Measurements from ENCODE around the gene PI3. TPM values are rescaled to one million over a fixed set of nuclear protein-coding genes. Genes with fewer than 3 reads are reported as not detected.
A peak's percentile ranks its signal among the peaks of the same experiment; 100 is the strongest.

The PI3 gene, protein sequence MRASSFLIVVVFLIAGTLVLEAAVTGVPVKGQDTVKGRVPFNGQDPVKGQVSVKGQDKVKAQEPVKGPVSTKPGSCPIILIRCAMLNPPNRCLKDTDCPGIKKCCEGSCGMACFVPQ
- polyA plus RNA-seq (2013, experiment 1 of 2): not detected
- polyA plus RNA-seq (2013, experiment 2 of 2): not detected

DNA sequence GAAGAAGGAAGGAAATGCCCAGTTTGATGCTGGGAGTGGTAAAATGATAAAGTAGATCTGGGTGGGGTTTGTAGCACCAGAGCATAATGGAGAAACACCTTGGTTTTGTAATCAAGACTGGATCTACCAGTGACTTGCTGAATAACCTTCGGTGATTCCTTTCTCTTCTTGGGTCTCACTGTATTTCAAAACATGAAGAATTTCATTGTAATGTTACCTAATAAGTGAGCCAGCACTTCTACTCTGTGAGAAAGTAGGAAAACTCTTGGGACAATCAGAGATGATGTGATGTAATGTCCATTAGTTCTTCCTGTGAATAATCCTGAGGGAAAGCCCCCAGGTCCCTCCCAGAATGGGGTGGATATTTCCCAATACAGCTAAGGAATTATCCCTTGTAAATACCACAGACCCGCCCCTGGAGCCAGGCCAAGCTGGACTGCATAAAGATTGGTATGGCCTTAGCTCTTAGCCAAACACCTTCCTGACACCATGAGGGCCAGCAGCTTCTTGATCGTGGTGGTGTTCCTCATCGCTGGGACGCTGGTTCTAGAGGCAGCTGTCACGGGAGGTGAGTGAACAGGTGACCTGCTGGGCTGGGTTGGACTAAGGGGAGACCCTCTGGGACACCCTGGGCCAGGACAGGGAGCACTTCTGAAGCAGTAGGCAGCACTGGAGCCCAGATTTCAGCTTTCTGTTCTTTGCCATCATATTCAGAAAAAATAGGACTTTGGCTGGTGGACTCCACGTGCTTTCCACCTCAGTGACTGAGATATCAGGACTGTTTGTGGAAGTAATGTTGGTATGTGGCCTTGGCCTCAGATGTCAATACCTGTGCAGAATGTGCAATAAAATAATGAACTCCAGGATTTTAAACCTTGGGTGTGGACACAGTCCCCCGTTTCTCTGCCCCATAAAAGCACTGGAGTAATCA, at the start of gene PI3:
PI3 (plus strand) TSS at position 469 of the 931 bp plus-strand sequence; CDS start at position 490, 21 bp downstream.
- Histone ChIP-seq H3K14ac (ENCODE audit: low read length in 2 of 2) (no peak within 1 kb of the TSS), H2BK5ac (ENCODE audit: low read depth, low read length, poor library complexity, severe bottlenecking) (no peak within 1 kb of the TSS), H3K9ac (ENCODE audit: low read length) (no peak within 1 kb of the TSS), H2AFZ (ENCODE audit: low read depth, low read length) (no peak within 1 kb of the TSS), H3K27me3 (ENCODE audit: control insufficient read depth in 1 of 2, insufficient read depth in 1 of 2, low read length in 2 of 2) (peaks cover 0 to 8% of the 10 kb centered on the region in 2 experiments), H3K79me1 (replicated peaks; ENCODE audit: low read length, poor library complexity, severe bottlenecking) (no peaks in the 10 kb centered on the region), H3K36me3 (ENCODE audit: control insufficient read depth in 1 of 2, insufficient read depth in 2 of 2, low read depth in 1 of 2, low read length in 2 of 2) (no peaks in the 10 kb centered on the region), H2AK5ac (ENCODE audit: low read length, severe bottlenecking) (no peak within 1 kb of the TSS), H3K4me2 (ENCODE audit: low read length, poor library complexity, severe bottlenecking) (no peak within 1 kb of the TSS), H3K27ac (ENCODE audit: low read length, poor library complexity, severe bottlenecking) (no peak within 1 kb of the TSS), H3K4ac (ENCODE audit: low read depth in 1 of 2, low read length in 2 of 2) (no peak within 1 kb of the TSS), H2BK120ac (ENCODE audit: low read depth, low read length) (no peak within 1 kb of the TSS), H3K4me1 (ENCODE audit: control insufficient read depth, insufficient read depth, low read depth, low read length) (no peaks in the 10 kb centered on the region), H3K9me3 (ENCODE audit: control insufficient read depth, low read length) (peaks cover 5% of the 10 kb centered on the region), H3K4me3 (ENCODE audit: insufficient read depth in 1 of 2, low read depth in 1 of 2, low read length in 2 of 2) (no peak within 1 kb of the TSS), H3K23ac (ENCODE audit: low read length in 2 of 2) (no peak within 1 kb of the TSS), H2BK12ac (ENCODE audit: low read length in 2 of 2) (no peak within 1 kb of the TSS), H2BK15ac (ENCODE audit: low read depth, poor library complexity, severe bottlenecking) (no peak within 1 kb of the TSS), H4K91ac (ENCODE audit: low read length) (no peak within 1 kb of the TSS), H4K8ac (ENCODE audit: low read length) (no peak within 1 kb of the TSS), H3K18ac (ENCODE audit: low read depth in 1 of 2, low read length in 2 of 2) (no peak within 1 kb of the TSS)
- 60% methylated on average over 7 of the region's 8 CpGs for WGBS
- peak; percentile 1 for DNase-seq

DNA sequence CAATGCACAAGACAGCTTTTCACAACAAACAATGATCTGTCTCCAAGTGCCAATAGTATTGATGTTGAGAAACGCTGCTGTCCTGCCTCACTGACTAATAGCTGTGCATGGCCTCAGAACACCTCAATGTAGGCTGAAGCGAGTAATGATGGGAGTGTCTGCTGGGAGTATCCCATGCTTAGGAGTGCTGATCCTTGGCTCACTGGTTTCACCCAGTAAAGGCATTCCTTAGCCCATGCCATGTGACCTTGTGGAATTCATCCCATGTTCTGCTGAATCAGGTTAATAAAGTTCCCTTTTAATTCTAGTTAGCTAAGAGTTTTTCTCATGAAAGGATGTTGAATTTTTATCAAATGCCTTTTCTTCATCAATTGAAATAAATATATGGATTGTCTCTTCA, 46.6 kb upstream of the PI3 start:
- Histone ChIP-seq H3K4me2 (ENCODE audit: low read length, poor library complexity, severe bottlenecking) (no peak overlapping the region), H2AK5ac (ENCODE audit: low read length, severe bottlenecking) (no peak overlapping the region), H3K4me3 (ENCODE audit: insufficient read depth in 1 of 2, low read depth in 1 of 2, low read length in 2 of 2) (no peak overlapping the region), H3K4me1 (ENCODE audit: control insufficient read depth, insufficient read depth, low read depth, low read length) (no peaks in the 10 kb centered on the region), H2BK12ac (ENCODE audit: low read length in 2 of 2) (no peak overlapping the region), H3K9me3 (ENCODE audit: control insufficient read depth, low read length) (no peaks in the 10 kb centered on the region), H3K23ac (ENCODE audit: low read length in 2 of 2) (no peak overlapping the region), H3K18ac (ENCODE audit: low read depth in 1 of 2, low read length in 2 of 2) (no peak overlapping the region), H2BK5ac (ENCODE audit: low read depth, low read length, poor library complexity, severe bottlenecking) (no peak overlapping the region), H3K9ac (ENCODE audit: low read length) (no peak overlapping the region), H3K27ac (ENCODE audit: low read length, poor library complexity, severe bottlenecking) (no peak overlapping the region), H4K8ac (ENCODE audit: low read length) (no peak overlapping the region), H3K14ac (ENCODE audit: low read length in 2 of 2) (no peak overlapping the region), H2BK120ac (ENCODE audit: low read depth, low read length) (no peak overlapping the region), H2AFZ (ENCODE audit: low read depth, low read length) (no peak overlapping the region), H3K27me3 (ENCODE audit: control insufficient read depth in 1 of 2, insufficient read depth in 1 of 2, low read length in 2 of 2) (peaks cover 25 to 47% of the 10 kb centered on the region in 2 experiments), H2BK15ac (ENCODE audit: low read depth, poor library complexity, severe bottlenecking) (no peak overlapping the region), H3K4ac (ENCODE audit: low read depth in 1 of 2, low read length in 2 of 2) (no peak overlapping the region), H3K36me3 (ENCODE audit: control insufficient read depth in 1 of 2, insufficient read depth in 2 of 2, low read depth in 1 of 2, low read length in 2 of 2) (no peaks in the 10 kb centered on the region), H4K91ac (ENCODE audit: low read length) (no peak overlapping the region), H3K79me1 (replicated peaks; ENCODE audit: low read length, poor library complexity, severe bottlenecking) (no peaks in the 10 kb centered on the region)
- WGBS: 87% methylated on average over 2 of the region's 2 CpGs
- no peak for DNase-seq

DNA sequence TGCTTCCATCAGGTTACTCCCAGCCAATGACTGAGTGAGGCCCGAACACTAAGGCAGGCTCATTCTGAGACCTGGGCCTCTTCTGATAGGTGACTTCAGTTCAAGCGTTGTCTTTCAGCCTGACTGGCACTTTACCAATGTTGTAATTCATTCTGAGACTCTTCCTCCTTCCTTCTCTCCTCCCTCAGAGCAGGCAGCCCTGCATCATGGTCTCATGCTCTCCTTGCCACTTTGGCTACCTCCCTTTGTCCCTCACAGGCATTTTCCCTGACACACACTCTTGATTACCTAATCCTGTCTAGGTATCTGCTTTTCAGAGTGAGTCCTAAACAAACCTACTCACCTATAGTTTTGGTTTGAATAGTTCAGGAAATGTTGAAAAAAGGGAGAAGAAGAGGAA, 37.8 kb upstream of the PI3 start:
- peaks cover 6 to 19% of the 10 kb centered on the region in 2 experiments for H3K27me3 ChIP-seq (ENCODE audit: control insufficient read depth in 1 of 2, insufficient read depth in 1 of 2, low read length in 2 of 2)
- WGBS: 71% methylated on average over 2 of the region's 2 CpGs
- H3K9ac ChIP-seq (ENCODE audit: low read length): no peak overlapping the region
- no peak overlapping the region for H2BK5ac ChIP-seq (ENCODE audit: low read depth, low read length, poor library complexity, severe bottlenecking)
- H2BK15ac ChIP-seq (ENCODE audit: low read depth, poor library complexity, severe bottlenecking): no peak overlapping the region
- no peak overlapping the region for H3K4me3 ChIP-seq (ENCODE audit: insufficient read depth in 1 of 2, low read depth in 1 of 2, low read length in 2 of 2)
- H3K36me3 ChIP-seq (ENCODE audit: control insufficient read depth in 1 of 2, insufficient read depth in 2 of 2, low read depth in 1 of 2, low read length in 2 of 2): no peaks in the 10 kb centered on the region
- no peak overlapping the region for H2BK12ac ChIP-seq (ENCODE audit: low read length in 2 of 2)
- H4K8ac ChIP-seq (ENCODE audit: low read length): no peak overlapping the region
- H2AFZ ChIP-seq (ENCODE audit: low read depth, low read length): no peak overlapping the region
- H2AK5ac ChIP-seq (ENCODE audit: low read length, severe bottlenecking): no peak overlapping the region
- no peaks in the 10 kb centered on the region for H3K79me1 ChIP-seq (replicated peaks; ENCODE audit: low read length, poor library complexity, severe bottlenecking)
- H3K14ac ChIP-seq (ENCODE audit: low read length in 2 of 2): no peak overlapping the region
- DNase-seq: no peak
- H3K23ac ChIP-seq (ENCODE audit: low read length in 2 of 2): no peak overlapping the region
- no peak overlapping the region for H2BK120ac ChIP-seq (ENCODE audit: low read depth, low read length)
- no peak overlapping the region for H3K4ac ChIP-seq (ENCODE audit: low read depth in 1 of 2, low read length in 2 of 2)
- H3K27ac ChIP-seq (ENCODE audit: low read length, poor library complexity, severe bottlenecking): no peak overlapping the region
- H4K91ac ChIP-seq (ENCODE audit: low read length): no peak overlapping the region
- no peak overlapping the region for H3K18ac ChIP-seq (ENCODE audit: low read depth in 1 of 2, low read length in 2 of 2)
- no peaks in the 10 kb centered on the region for H3K9me3 ChIP-seq (ENCODE audit: control insufficient read depth, low read length)
- H3K4me2 ChIP-seq (ENCODE audit: low read length, poor library complexity, severe bottlenecking): no peak overlapping the region
- H3K4me1 ChIP-seq (ENCODE audit: control insufficient read depth, insufficient read depth, low read depth, low read length): no peaks in the 10 kb centered on the region

DNA sequence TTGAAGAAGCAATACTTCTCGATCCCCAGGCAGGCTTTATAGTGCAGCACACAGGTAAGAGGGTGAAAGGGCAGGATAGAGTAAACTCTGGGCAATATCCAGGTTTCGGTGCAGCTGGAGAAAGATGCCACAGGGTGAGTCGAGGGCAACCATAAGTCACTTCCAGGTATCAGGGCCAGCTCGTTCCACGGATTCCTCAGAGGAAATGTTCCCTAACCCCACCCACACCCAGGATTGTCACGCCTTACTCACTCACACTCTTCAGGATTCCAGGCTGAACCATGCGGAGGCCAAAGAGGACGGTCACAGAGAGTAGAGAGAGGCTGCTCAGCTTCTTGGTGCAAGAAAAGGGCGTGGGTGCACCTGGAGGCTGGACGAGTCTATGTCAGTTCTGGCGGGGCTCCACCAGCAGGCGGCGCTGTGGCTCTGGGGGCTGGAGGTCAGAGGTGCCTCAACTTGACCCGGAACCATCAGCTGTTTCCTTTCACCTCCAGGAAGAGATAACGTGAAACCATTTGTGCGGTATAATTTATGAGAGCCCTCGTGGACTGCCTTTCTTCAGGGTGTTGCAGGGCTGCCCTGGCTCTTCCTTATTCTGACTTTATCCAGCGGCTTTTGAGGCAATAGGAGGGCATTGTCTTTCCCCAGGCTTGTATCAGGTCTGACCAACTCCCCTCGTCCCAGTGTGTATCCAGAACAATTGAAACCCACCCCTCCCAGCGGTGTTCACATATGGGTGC, 36.0 kb upstream of the PI3 start:
- 46% methylated on average over 19 of the region's 20 CpGs for WGBS
- no peak for DNase-seq

More for the DNA sequence above, 36.0 kb upstream of the PI3 start:
- Histone ChIP-seq H3K4me2 (ENCODE audit: low read length, poor library complexity, severe bottlenecking) (no peak overlapping the region), H3K27ac (ENCODE audit: low read length, poor library complexity, severe bottlenecking) (no peak overlapping the region), H2BK12ac (ENCODE audit: low read length in 2 of 2) (no peak overlapping the region), H2BK120ac (ENCODE audit: low read depth, low read length) (no peak overlapping the region), H2BK15ac (ENCODE audit: low read depth, poor library complexity, severe bottlenecking) (no peak overlapping the region), H2BK5ac (ENCODE audit: low read depth, low read length, poor library complexity, severe bottlenecking) (no peak overlapping the region), H3K9me3 (ENCODE audit: control insufficient read depth, low read length) (no peaks in the 10 kb centered on the region), H2AFZ (ENCODE audit: low read depth, low read length) (no peak overlapping the region), H3K4me1 (ENCODE audit: control insufficient read depth, insufficient read depth, low read depth, low read length) (no peaks in the 10 kb centered on the region), H3K14ac (ENCODE audit: low read length in 2 of 2) (no peak overlapping the region), H3K4ac (ENCODE audit: low read depth in 1 of 2, low read length in 2 of 2) (no peak overlapping the region), H3K18ac (ENCODE audit: low read depth in 1 of 2, low read length in 2 of 2) (no peak overlapping the region), H3K36me3 (ENCODE audit: control insufficient read depth in 1 of 2, insufficient read depth in 2 of 2, low read depth in 1 of 2, low read length in 2 of 2) (no peaks in the 10 kb centered on the region), H4K91ac (ENCODE audit: low read length) (no peak overlapping the region), H3K27me3 (ENCODE audit: control insufficient read depth in 1 of 2, insufficient read depth in 1 of 2, low read length in 2 of 2) (peaks cover 6 to 25% of the 10 kb centered on the region in 2 experiments), H4K8ac (ENCODE audit: low read length) (no peak overlapping the region), H3K79me1 (replicated peaks; ENCODE audit: low read length, poor library complexity, severe bottlenecking) (no peaks in the 10 kb centered on the region), H3K4me3 (ENCODE audit: insufficient read depth in 1 of 2, low read depth in 1 of 2, low read length in 2 of 2) (no peak overlapping the region), H2AK5ac (ENCODE audit: low read length, severe bottlenecking) (no peak overlapping the region), H3K23ac (ENCODE audit: low read length in 2 of 2) (no peak overlapping the region), H3K9ac (ENCODE audit: low read length) (no peak overlapping the region)

Data from mesenchymal stem cell (in vitro differentiated cells and primary cell).